Measurements from ENCODE around the gene SLC5A3.

SLC5A3 gene

GRCh38 chr21:34047835-34048234 is 25.5 kb upstream of the SLC5A3 start:
- Mint-ChIP-seq H3K4me1 (no peaks in the 10 kb centered on the region), H3K27me3 (no peaks in the 10 kb centered on the region), H3K36me3 (no peaks in the 10 kb centered on the region), H3K27ac (no peak overlapping the region), H3K9me3 (no peaks in the 10 kb centered on the region), H3K4me3 (no peak overlapping the region)

GRCh38 chr21:34052171-34052570 is 21.2 kb upstream of the SLC5A3 start:
- Mint-ChIP-seq H3K9me3 (no peaks in the 10 kb centered on the region), H3K27ac (no peak overlapping the region), H3K4me1 (no peaks in the 10 kb centered on the region), H3K4me3 (no peak overlapping the region), H3K36me3 (no peaks in the 10 kb centered on the region), H3K27me3 (no peaks in the 10 kb centered on the region)

- H3K27me3 Mint-ChIP-seq, result no peaks in the 10 kb centered on the region
- no peak overlapping the region for H3K4me3 Mint-ChIP-seq
- no peaks in the 10 kb centered on the region for H3K9me3 Mint-ChIP-seq
- no peaks in the 10 kb centered on the region for H3K36me3 Mint-ChIP-seq
- no peak overlapping the region for H3K27ac Mint-ChIP-seq
- no peaks in the 10 kb centered on the region for H3K4me1 Mint-ChIP-seq
Observed at GRCh38 chr21:34054259-34054658, 19.1 kb upstream of the SLC5A3 start.

- H3K36me3 Mint-ChIP-seq, result no peaks in the 10 kb centered on the region
- H3K4me3 Mint-ChIP-seq, result no peak overlapping the region
- H3K27me3 Mint-ChIP-seq, result no peaks in the 10 kb centered on the region
- no peaks in the 10 kb centered on the region for H3K9me3 Mint-ChIP-seq
- H3K4me1 Mint-ChIP-seq, result no peaks in the 10 kb centered on the region
- H3K27ac Mint-ChIP-seq, result no peak overlapping the region
Observed at GRCh38 chr21:34055615-34056014, 17.8 kb upstream of the SLC5A3 start.

- Mint-ChIP-seq H3K36me3 (no peaks in the 10 kb centered on the region), H3K9me3 (peaks cover 7% of the 10 kb centered on the region), H3K27ac (no peak overlapping the region), H3K4me3 (no peak overlapping the region), H3K4me1 (no peaks in the 10 kb centered on the region), H3K27me3 (no peaks in the 10 kb centered on the region)
Observed at GRCh38 chr21:34061983-34062382, 11.4 kb upstream of the SLC5A3 start.

GRCh38 chr21:34065027-34065426 is 8.4 kb upstream of the SLC5A3 start:
- Mint-ChIP-seq H3K9me3 (peaks cover 7% of the 10 kb centered on the region), H3K4me1 (no peaks in the 10 kb centered on the region), H3K27ac (no peak overlapping the region), H3K36me3 (no peaks in the 10 kb centered on the region), H3K4me3 (no peak overlapping the region), H3K27me3 (no peaks in the 10 kb centered on the region)

- no peak overlapping the region for H3K27ac Mint-ChIP-seq
Observed at GRCh38 chr21:34071683-34072082, 1.7 kb upstream of the SLC5A3 start.

GRCh38 chr21:34072145-34073031 is 990 bp upstream of the SLC5A3 start:
- H3K27me3 Mint-ChIP-seq, result no peaks in the 10 kb centered on the region
- peak overlapping the region; percentile 86 for H3K4me3 Mint-ChIP-seq
- peaks cover 40% of the 10 kb centered on the region for H3K4me1 Mint-ChIP-seq
- H3K27ac Mint-ChIP-seq, result peak overlapping the region; percentile 89
- H3K36me3 Mint-ChIP-seq, result peaks cover 15% of the 10 kb centered on the region
- no peaks in the 10 kb centered on the region for H3K9me3 Mint-ChIP-seq

More at GRCh38 chr21:34071683-34072082, 1.7 kb upstream of the SLC5A3 start:
- peaks cover 13% of the 10 kb centered on the region for H3K36me3 Mint-ChIP-seq
- peaks cover 33% of the 10 kb centered on the region for H3K4me1 Mint-ChIP-seq
- no peaks in the 10 kb centered on the region for H3K27me3 Mint-ChIP-seq
- peak overlapping the region; percentile 86 for H3K4me3 Mint-ChIP-seq
- H3K9me3 Mint-ChIP-seq, result no peaks in the 10 kb centered on the region

- Mint-ChIP-seq H3K27me3 (no peaks in the 10 kb centered on the region), H3K9me3 (no peaks in the 10 kb centered on the region), H3K27ac (peak overlapping the region; percentile 94), H3K4me3 (peak overlapping the region; percentile 95), H3K4me1 (peaks cover 54% of the 10 kb centered on the region), H3K36me3 (peaks cover 18% of the 10 kb centered on the region)
Observed at GRCh38 chr21:34073749-34074282, 438 bp downstream of the SLC5A3 start.

- H3K36me3 Mint-ChIP-seq, result peaks cover 18% of the 10 kb centered on the region
- peak overlapping the region; percentile 94 for H3K27ac Mint-ChIP-seq
- no peaks in the 10 kb centered on the region for H3K27me3 Mint-ChIP-seq
- H3K4me3 Mint-ChIP-seq, result peak overlapping the region; percentile 95
- peaks cover 61% of the 10 kb centered on the region for H3K4me1 Mint-ChIP-seq
- H3K9me3 Mint-ChIP-seq, result no peaks in the 10 kb centered on the region
Observed at GRCh38 chr21:34074283-34075090, 1.1 kb downstream of the SLC5A3 start.

GRCh38 chr21:34075091-34075425 is 1.7 kb downstream of the SLC5A3 start:
- Mint-ChIP-seq H3K27me3 (no peaks in the 10 kb centered on the region), H3K4me3 (peak overlapping the region; percentile 95), H3K4me1 (peaks cover 67% of the 10 kb centered on the region), H3K27ac (peak overlapping the region; percentile 94), H3K9me3 (no peaks in the 10 kb centered on the region), H3K36me3 (peaks cover 20% of the 10 kb centered on the region)

- no peaks in the 10 kb centered on the region for H3K27me3 Mint-ChIP-seq
- H3K27ac Mint-ChIP-seq, result peak overlapping the region; percentile 92
- H3K4me3 Mint-ChIP-seq, result peak overlapping the region; percentile 95
- H3K4me1 Mint-ChIP-seq, result peaks cover 76% of the 10 kb centered on the region
- no peaks in the 10 kb centered on the region for H3K9me3 Mint-ChIP-seq
- peaks cover 29% of the 10 kb centered on the region for H3K36me3 Mint-ChIP-seq
Observed at GRCh38 chr21:34075760-34076660, 2.6 kb downstream of the SLC5A3 start.

- H3K4me1 Mint-ChIP-seq, result peaks cover 84% of the 10 kb centered on the region
- no peaks in the 10 kb centered on the region for H3K27me3 Mint-ChIP-seq
- peaks cover 30% of the 10 kb centered on the region for H3K36me3 Mint-ChIP-seq
- H3K4me3 Mint-ChIP-seq, result peak overlapping the region; percentile 95
- peak overlapping the region; percentile 92 for H3K27ac Mint-ChIP-seq
- H3K9me3 Mint-ChIP-seq, result no peaks in the 10 kb centered on the region
Observed at GRCh38 chr21:34076835-34077234, 3.5 kb downstream of the SLC5A3 start.

GRCh38 chr21:34077888-34078287 is 4.5 kb downstream of the SLC5A3 start:
- Mint-ChIP-seq H3K9me3 (no peaks in the 10 kb centered on the region), H3K36me3 (peaks cover 37% of the 10 kb centered on the region), H3K27ac (peak overlapping the region; percentile 90), H3K4me3 (peak overlapping the region; percentile 77), H3K27me3 (no peaks in the 10 kb centered on the region), H3K4me1 (peaks cover 87% of the 10 kb centered on the region)

- Mint-ChIP-seq H3K4me3 (peak overlapping the region; percentile 77), H3K27me3 (no peaks in the 10 kb centered on the region), H3K27ac (peak overlapping the region; percentile 90), H3K36me3 (peaks cover 45% of the 10 kb centered on the region), H3K4me1 (peaks cover 97% of the 10 kb centered on the region), H3K9me3 (no peaks in the 10 kb centered on the region)
Observed at GRCh38 chr21:34078915-34079314, 5.5 kb downstream of the SLC5A3 start.

Measured in activated naive CD4-positive, alpha-beta T cell treated with anti-CD3 and anti-CD28 coated beads, Interleukin-2, amount 50 U/mL, for 24 hours (primary cell).